ENCODE data around the gene PDS5B. TPM values are rescaled to one million over a fixed set of nuclear protein-coding genes. Genes with fewer than 3 reads are reported as not detected.

The PDS5B gene
- total RNA-seq, 2 experiments from 2014 or later = 39.8 to 40.6 TPM

GRCh38 chr13:32736648-32737047 lies 150.4 kb downstream of the PDS5B start:
- peaks cover 40% of the 10 kb centered on the region for H3K4me1 Mint-ChIP-seq (ENCODE audit: low read depth)
- TF ChIP-seq CTCF (IDR thresholded peaks at IDR 0.05) = no peak
- H3K9me3 Mint-ChIP-seq = no peaks in the 10 kb centered on the region
- peak; percentile 19 for ATAC-seq (ENCODE audit: poor library complexity)
- H3K4me3 Mint-ChIP-seq = peak overlapping the region; percentile 90
- intact Hi-C loops (cut with DNase I, micrococcal nuclease) = loop anchor here in 1 of 2 experiments (1.0 kb wide), 1 partner anchor 806 kb away; no protein-coding TSS in a partner anchor
- no peaks in the 10 kb centered on the region for H3K27me3 Mint-ChIP-seq
- peak overlapping the region; percentile 52 to 77 for H3K27ac ChIP-seq (ENCODE audit: low read depth in 1 of 2, low read length in 2 of 2)
- CTCF ChIA-PET = interaction anchor here (1.8 to 2.4 kb wide), 2 partner anchors 11 to 151 kb away, joined by 5 to 7 read pairs; partner anchors contain the start of gene PDS5B
- H3K36me3 ChIP-seq (ENCODE audit: insufficient read depth, low read length) = peaks cover 3% of the 10 kb centered on the region
- H3K4me3 ChIP-seq (ENCODE audit: low read length) = peak overlapping the region; percentile 53
- H3K27me3 ChIP-seq (ENCODE audit: control insufficient read depth in 1 of 2, insufficient read depth in 2 of 2, low read length in 2 of 2) = no peaks in the 10 kb centered on the region
- POLR2A ChIA-PET = interaction anchor here (0.7 to 1.6 kb wide), 9 partner anchors 9 to 806 kb away, joined by 3 to 7 read pairs (median 4); partner anchors contain the start of genes N4BP2L2 and PDS5B
- no peaks in the 10 kb centered on the region for H3K4me1 ChIP-seq (ENCODE audit: insufficient read depth, low read length)
- peak overlapping the region; percentile 97 for H3K27ac Mint-ChIP-seq
- no peaks in the 10 kb centered on the region for H3K9me3 ChIP-seq (ENCODE audit: control insufficient read depth in 1 of 2, insufficient read depth in 1 of 2, low read length in 2 of 2)
- peak in 2 of 14 experiments; percentile 20 to 22 for DNase-seq
- H3K36me3 Mint-ChIP-seq (ENCODE audit: low read depth) = peaks cover 35% of the 10 kb centered on the region

- Mint-ChIP-seq H3K4me3 (peak overlapping the region; percentile 90), H3K36me3 (ENCODE audit: low read depth) (peaks cover 40% of the 10 kb centered on the region), H3K9me3 (no peaks in the 10 kb centered on the region), H3K27me3 (no peaks in the 10 kb centered on the region), H3K4me1 (ENCODE audit: low read depth) (peaks cover 35% of the 10 kb centered on the region), H3K27ac (peak overlapping the region; percentile 97)
- Histone ChIP-seq H3K36me3 (ENCODE audit: insufficient read depth, low read length) (peaks cover 6% of the 10 kb centered on the region), H3K4me3 (ENCODE audit: low read length) (peak overlapping the region; percentile 53), H3K27me3 (ENCODE audit: control insufficient read depth in 1 of 2, insufficient read depth in 2 of 2, low read length in 2 of 2) (no peaks in the 10 kb centered on the region), H3K4me1 (ENCODE audit: insufficient read depth, low read length) (no peaks in the 10 kb centered on the region), H3K9me3 (ENCODE audit: control insufficient read depth in 1 of 2, insufficient read depth in 1 of 2, low read length in 2 of 2) (no peaks in the 10 kb centered on the region), H3K27ac (ENCODE audit: low read depth in 1 of 2, low read length in 2 of 2) (peak overlapping the region; percentile 50 to 77)
- ChIA-PET CTCF (interaction anchor here (1.8 to 2.4 kb wide), 2 partner anchors 11 to 151 kb away, joined by 5 to 7 read pairs; partner anchors contain the start of gene PDS5B), POLR2A (interaction anchor here (0.7 to 1.6 kb wide), 10 partner anchors 9 to 806 kb away, joined by 3 to 7 read pairs (median 4); partner anchors contain the start of genes N4BP2L2 and PDS5B)
- intact Hi-C loops (cut with DNase I, micrococcal nuclease) = loop anchor here in 1 of 2 experiments (1.0 kb wide), 1 partner anchor 805 kb away; no protein-coding TSS in a partner anchor
- DNase-seq (peak in 3 of 14 experiments; percentile 57 to 75 (median 60)), ATAC-seq (ENCODE audit: poor library complexity) (peak; percentile 87)
- no peak for TF ChIP-seq CTCF (IDR thresholded peaks at IDR 0.05)
Observed at GRCh38 chr13:32737111-32737571, 150.9 kb downstream of the PDS5B start.

GRCh38 chr13:32737679-32738078 lies 151.4 kb downstream of the PDS5B start:
- no peaks in the 10 kb centered on the region for H3K27me3 Mint-ChIP-seq
- peak overlapping the region; percentile 90 for H3K4me3 Mint-ChIP-seq
- no peak for ATAC-seq (ENCODE audit: poor library complexity)
- ChIA-PET CTCF (interaction anchor here (1.8 to 2.4 kb wide), 2 partner anchors 12 to 152 kb away, joined by 5 to 7 read pairs; partner anchors contain the start of gene PDS5B), POLR2A (interaction anchor here (0.7 to 1.6 kb wide), 8 partner anchors 10 to 805 kb away, joined by 3 to 7 read pairs (median 4); partner anchors contain the start of genes N4BP2L2 and PDS5B)
- H3K27ac ChIP-seq (ENCODE audit: low read depth in 1 of 2, low read length in 2 of 2) = peak overlapping the region; percentile 50 to 77
- H3K4me3 ChIP-seq (ENCODE audit: low read length) = peak overlapping the region; percentile 53
- DNase-seq = no peak
- H3K27ac Mint-ChIP-seq = peak overlapping the region; percentile 97
- H3K27me3 ChIP-seq (ENCODE audit: control insufficient read depth in 1 of 2, insufficient read depth in 2 of 2, low read length in 2 of 2) = no peaks in the 10 kb centered on the region
- TF ChIP-seq CTCF (IDR thresholded peaks at IDR 0.05) = no peak
- peaks cover 44% of the 10 kb centered on the region for H3K36me3 Mint-ChIP-seq (ENCODE audit: low read depth)
- no peaks in the 10 kb centered on the region for H3K9me3 ChIP-seq (ENCODE audit: control insufficient read depth in 1 of 2, insufficient read depth in 1 of 2, low read length in 2 of 2)
- H3K36me3 ChIP-seq (ENCODE audit: insufficient read depth, low read length) = peaks cover 10% of the 10 kb centered on the region
- no peaks in the 10 kb centered on the region for H3K4me1 ChIP-seq (ENCODE audit: insufficient read depth, low read length)
- H3K4me1 Mint-ChIP-seq (ENCODE audit: low read depth) = peaks cover 35% of the 10 kb centered on the region
- intact Hi-C loops (cut with DNase I, micrococcal nuclease) = loop anchor here in 1 of 2 experiments (1.0 kb wide), 1 partner anchor 805 kb away; no protein-coding TSS in a partner anchor
- no peaks in the 10 kb centered on the region for H3K9me3 Mint-ChIP-seq

All from CD4-positive, alpha-beta T cell (primary cell).